ENCODE results near the gene CCDC127. TPM values are rescaled to one million over a fixed set of nuclear protein-coding genes. Genes with fewer than 3 reads are reported as not detected.

Gene CCDC127
- total and polyA plus RNA-seq, 2 of the 4 experiments (the other 2 are of a cell fraction) = 3.2 to 3.9 TPM

GRCh38 chr5:199950-200645 lies 17.9 kb downstream of the CCDC127 start:
- no peak overlapping the region for H2AK9ac ChIP-seq (replicated peaks; ENCODE audit: low read depth, low read length, poor library complexity)
- in situ Hi-C loops (cut with MboI; ENCODE audit: low sequenced_read_pairs) = no loop called here

More at GRCh38 chr5:199950-200645, 17.9 kb downstream of the CCDC127 start:
- H3K4me3 ChIP-seq (ENCODE audit: insufficient read depth, low read depth, low read length) = no peak overlapping the region
- no peak overlapping the region for H4K5ac ChIP-seq (ENCODE audit: low read depth, low read length)
- H3K4ac ChIP-seq (ENCODE audit: low read depth, low read length) = no peak overlapping the region
- BruUV-seq (replicated peaks) = no TSS peak
- ChIA-PET CTCF (interaction anchor here (2.6 kb wide), 1 partner anchor 12 kb away, joined by 8 read pairs; no protein-coding TSS in a partner anchor), POLR2A (ENCODE audit: unreplicated experiment) (no interaction called here)
- H3K27ac ChIP-seq (ENCODE audit: insufficient read depth, low read length) = no peak overlapping the region
- H3K14ac ChIP-seq (replicated peaks; ENCODE audit: low read depth, low read length) = no peak overlapping the region
- dilution Hi-C loops (cut with HindIII; ENCODE audit: low sequenced_read_pairs, unreplicated experiment) (no loop called here), intact Hi-C loops (cut with micrococcal nuclease) (no loop called here)
- H3K4me2 ChIP-seq (ENCODE audit: low read depth, low read length) = no peak overlapping the region
- H2BK15ac ChIP-seq (ENCODE audit: low read depth, low read length) = no peak overlapping the region
- no peaks in the 10 kb centered on the region; the same call in 1 of the 2 replicates for H3K27me3 ChIP-seq (ENCODE audit: control insufficient read depth, insufficient read depth, low read length)
- no peak overlapping the region for H2BK5ac ChIP-seq (ENCODE audit: low read depth, low read length, poor library complexity, severe bottlenecking)
- peaks cover 15% of the 10 kb centered on the region for H3K36me3 ChIP-seq (ENCODE audit: control insufficient read depth, insufficient read depth, low read length)
- no peaks in the 10 kb centered on the region; the same call in none of the 2 replicates for H4K20me1 ChIP-seq (ENCODE audit: insufficient read depth, low read length)
- no peak for DNase-seq
- ATAC-seq (ENCODE audit: low read depth) = no peak
- no peak overlapping the region for H3K9ac ChIP-seq (ENCODE audit: low read depth, low read length)
- peaks cover 2% of the 10 kb centered on the region; the same call in 1 of the 2 replicates for H3K9me1 ChIP-seq (ENCODE audit: insufficient read depth, low read length)
- H3K56ac ChIP-seq (ENCODE audit: extremely low read depth, insufficient read depth, low read length) = no peak overlapping the region
- H3K9me3 ChIP-seq (ENCODE audit: control insufficient read depth, insufficient read depth, low read length) = no peaks in the 10 kb centered on the region
- H3K79me1 ChIP-seq (ENCODE audit: low read depth in 1 of 2, low read length in 2 of 2) = peaks cover 0 to 15% of the 10 kb centered on the region in 2 experiments; a peak in 2 of 4 replicates
- no peak overlapping the region for H4K8ac ChIP-seq (ENCODE audit: low read depth in 2 of 2, low read length in 2 of 2)
- TF ChIP-seq POLR2A (IDR thresholded peaks at IDR 0.05; ENCODE audit: low read depth, low read length) (no peak), RAD21 (IDR thresholded peaks at IDR 0.05; ENCODE audit: low read length) (no peak), MAZ (IDR thresholded peaks at IDR 0.05; ENCODE audit: borderline replicate concordance, low read depth, low read length) (no peak), USF2 (IDR thresholded peaks at IDR 0.05; ENCODE audit: low read depth, low read length) (no peak), CTCF (conservative IDR thresholded peaks at IDR 0.05; ENCODE audit: low read depth, low read length) (no peak), CEBPB (IDR thresholded peaks at IDR 0.05; ENCODE audit: low read depth, low read length) (no peak), MXI1 (IDR thresholded peaks at IDR 0.05; ENCODE audit: borderline replicate concordance, low read depth, low read length) (no peak), BHLHE40 (IDR thresholded peaks at IDR 0.05; ENCODE audit: low read depth, low read length) (no peak)
- no peak overlapping the region for H2BK120ac ChIP-seq (ENCODE audit: low read depth, low read length)
- no peak overlapping the region for H2AFZ ChIP-seq (replicated peaks; ENCODE audit: low read length, poor library complexity)
- no peak overlapping the region for H3K18ac ChIP-seq (ENCODE audit: low read depth, low read length)
- 98% methylated on average over 8 of the region's 23 CpGs; no CpG with 5 or more reads in 1 of the 2 experiments for WGBS, 2 experiments (ENCODE audit: extremely low coverage in 2 of 2, insufficient read length in 1 of 2)
- no peak overlapping the region for H4K91ac ChIP-seq (ENCODE audit: insufficient read depth, low read depth, low read length)
- no peak overlapping the region for H2AK5ac ChIP-seq (ENCODE audit: low read depth, low read length)
- no peaks in the 10 kb centered on the region for H3K4me1 ChIP-seq (ENCODE audit: control insufficient read depth, insufficient read depth, low read length)
- no peak overlapping the region for H3K23ac ChIP-seq (ENCODE audit: low read depth, low read length)
- H2BK20ac ChIP-seq (ENCODE audit: low read depth, low read length) = no peak overlapping the region
